Parietal lobe (tissue), 2 donors: ENCODE measurements around the gene OGFR. TPM values are rescaled to one million over a fixed set of nuclear protein-coding genes. Genes with fewer than 3 reads are reported as not detected.

ENCODE experiments used
- small RNA-seq: library from RNA; depleted of rRNA; stranded (forward); fragments of <200 nt; gene quantifications from one replicate; pipeline ENCODE3, GENCODE V24; 2014; ENCODE audit warnings: low replicate concordance
- total RNA-seq: library from RNA; depleted of rRNA; stranded (reverse); fragments of >200 nt; gene quantifications from one replicate; pipeline ENCODE4 v1.2.3, GENCODE V29; 2014

Gene OGFR
- 26.9 TPM for total RNA-seq

GRCh38 chr20:62804627-62805154 is at the start of gene OGFR:
OGFR (plus strand) TSS chr20:62804835; CDS start chr20:62804860, 25 bp downstream.

GRCh38 chr20:62816884-62817873 is 12.5 kb downstream of the OGFR start, which contains the start of gene COL9A3:
COL9A3 (plus strand) TSS chr20:62817050; CDS start chr20:62817065, 15 bp downstream.

GRCh38 chr20:62861726-62862336 is 57.2 kb downstream of the OGFR start, which contains the start of gene TCFL5:
TCFL5 (minus strand) TSS chr20:62861822; CDS start chr20:62861670, 152 bp downstream.

Small RNAs within 50 kb of the gene (small RNA-seq; reads per million reads assigned to genes)
- gene DPH3P1 = not detected

Other genes starting within 250 kb of the OGFR start
- 2.5 TPM for gene SLCO4A1, start 162.3 kb upstream of the OGFR start, total RNA-seq
- 11.9 TPM for gene NTSR1, start 96.0 kb upstream of the OGFR start, total RNA-seq
- gene MRGBP, start 8.4 kb upstream of the OGFR start, total RNA-seq = 15.3 TPM
- 27.9 TPM for gene COL9A3, start 12.2 kb downstream of the OGFR start, total RNA-seq
- gene TCFL5, start 57.0 kb downstream of the OGFR start, total RNA-seq = 8.1 TPM
- 72.6 TPM for gene DIDO1, start 121.7 kb downstream of the OGFR start, total RNA-seq
- 49.8 TPM for gene GID8, start 133.3 kb downstream of the OGFR start, total RNA-seq
- gene SLC17A9, start 147.9 kb downstream of the OGFR start, total RNA-seq = 0.31 TPM
- gene BHLHE23, start 202.1 kb downstream of the OGFR start, total RNA-seq = 0.94 TPM